Cardiac muscle cell (in vitro differentiated cells and primary cell): ENCODE results near the gene MGAT5. TPM values are rescaled to one million over a fixed set of nuclear protein-coding genes. Genes with fewer than 3 reads are reported as not detected.

ENCODE experiments used
- DNase-seq, 2 donors: peaks; one replicate each; pipeline versions ENCODE4 v3.0.0 to v3.0.0-alpha.2; 2010 to 2017; ENCODE audit warnings: low read depth in 1 of 2, low spot score in 1 of 2
- H3K27ac ChIP-seq: fragments of 200-600 bp; sonication (generic); 2 replicates; pipeline ENCODE4 v1.5.1; 2016
- H3K27me3 ChIP-seq: fragments of 200-600 bp; sonication (generic); 2 replicates; pipeline ENCODE4 v1.6.0; 2016; ENCODE audit warnings: control low read depth
- H3K36me3 ChIP-seq: fragments of 200-600 bp; sonication (generic); 2 replicates; pipeline ENCODE4 v1.5.1; 2016; ENCODE audit warnings: control low read depth
- H3K4me1 ChIP-seq: fragments of 200-600 bp; sonication (generic); 2 replicates; pipeline ENCODE4 v1.8.1; 2017; ENCODE audit warnings: low read depth, mild to moderate bottlenecking, mixed run types
- H3K4me3 ChIP-seq: fragments of 200-600 bp; sonication (generic); 2 replicates; pipeline ENCODE4 v1.5.1; 2016; ENCODE audit warnings: mild to moderate bottlenecking
- H3K9me3 ChIP-seq: fragments of 200-600 bp; sonication (generic); 2 replicates; pipeline ENCODE4 v1.5.1; 2017; ENCODE audit warnings: low read depth, mild to moderate bottlenecking, control low read depth
- polyA plus RNA-seq: library from polyadenylated mRNA; unstranded; fragments of >200 nt; fragmentation: Nextera tagmentation; extraction: Ambion mirVana; gene quantifications from 2 replicates; pipeline ENCODE4 v1.2.1, GENCODE V29; 2016
- total RNA-seq: library from RNA; depleted of rRNA; stranded (reverse); fragments of >200 nt; gene quantifications from 2 replicates; pipeline ENCODE4 v1.2.3, GENCODE V29; 2016
- TF ChIP-seq, protein P1 (sequence below): IDR thresholded peaks from 2 replicates; pipeline ENCODE4 v1.5.1; 2012; ENCODE audit warnings: low read depth, mild to moderate bottlenecking, low read length

MGAT5 gene, protein sequence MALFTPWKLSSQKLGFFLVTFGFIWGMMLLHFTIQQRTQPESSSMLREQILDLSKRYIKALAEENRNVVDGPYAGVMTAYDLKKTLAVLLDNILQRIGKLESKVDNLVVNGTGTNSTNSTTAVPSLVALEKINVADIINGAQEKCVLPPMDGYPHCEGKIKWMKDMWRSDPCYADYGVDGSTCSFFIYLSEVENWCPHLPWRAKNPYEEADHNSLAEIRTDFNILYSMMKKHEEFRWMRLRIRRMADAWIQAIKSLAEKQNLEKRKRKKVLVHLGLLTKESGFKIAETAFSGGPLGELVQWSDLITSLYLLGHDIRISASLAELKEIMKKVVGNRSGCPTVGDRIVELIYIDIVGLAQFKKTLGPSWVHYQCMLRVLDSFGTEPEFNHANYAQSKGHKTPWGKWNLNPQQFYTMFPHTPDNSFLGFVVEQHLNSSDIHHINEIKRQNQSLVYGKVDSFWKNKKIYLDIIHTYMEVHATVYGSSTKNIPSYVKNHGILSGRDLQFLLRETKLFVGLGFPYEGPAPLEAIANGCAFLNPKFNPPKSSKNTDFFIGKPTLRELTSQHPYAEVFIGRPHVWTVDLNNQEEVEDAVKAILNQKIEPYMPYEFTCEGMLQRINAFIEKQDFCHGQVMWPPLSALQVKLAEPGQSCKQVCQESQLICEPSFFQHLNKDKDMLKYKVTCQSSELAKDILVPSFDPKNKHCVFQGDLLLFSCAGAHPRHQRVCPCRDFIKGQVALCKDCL
- total RNA-seq (56.3 and 66.8 TPM in 2 replicates), polyA plus RNA-seq (12.5 and 14.0 TPM in 2 replicates)

GRCh38 chr2:134253804-134254203 lies at the start of gene MGAT5:
Gene MGAT5, plus strand, starts transcription at chr2:134254072. Its CDS starts 332 bp downstream, at chr2:134254404.
- H3K27ac ChIP-seq: no peak within 1 kb of the TSS
- H3K36me3 ChIP-seq: peaks cover 3% of the 10 kb centered on the region
- peaks cover 3% of the 10 kb centered on the region for H3K4me1 ChIP-seq
- no peak for DNase-seq
- no peaks in the 10 kb centered on the region for H3K27me3 ChIP-seq
- TF ChIP-seq, protein P1, sequence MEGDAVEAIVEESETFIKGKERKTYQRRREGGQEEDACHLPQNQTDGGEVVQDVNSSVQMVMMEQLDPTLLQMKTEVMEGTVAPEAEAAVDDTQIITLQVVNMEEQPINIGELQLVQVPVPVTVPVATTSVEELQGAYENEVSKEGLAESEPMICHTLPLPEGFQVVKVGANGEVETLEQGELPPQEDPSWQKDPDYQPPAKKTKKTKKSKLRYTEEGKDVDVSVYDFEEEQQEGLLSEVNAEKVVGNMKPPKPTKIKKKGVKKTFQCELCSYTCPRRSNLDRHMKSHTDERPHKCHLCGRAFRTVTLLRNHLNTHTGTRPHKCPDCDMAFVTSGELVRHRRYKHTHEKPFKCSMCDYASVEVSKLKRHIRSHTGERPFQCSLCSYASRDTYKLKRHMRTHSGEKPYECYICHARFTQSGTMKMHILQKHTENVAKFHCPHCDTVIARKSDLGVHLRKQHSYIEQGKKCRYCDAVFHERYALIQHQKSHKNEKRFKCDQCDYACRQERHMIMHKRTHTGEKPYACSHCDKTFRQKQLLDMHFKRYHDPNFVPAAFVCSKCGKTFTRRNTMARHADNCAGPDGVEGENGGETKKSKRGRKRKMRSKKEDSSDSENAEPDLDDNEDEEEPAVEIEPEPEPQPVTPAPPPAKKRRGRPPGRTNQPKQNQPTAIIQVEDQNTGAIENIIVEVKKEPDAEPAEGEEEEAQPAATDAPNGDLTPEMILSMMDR: no peak
- H3K4me3 ChIP-seq: no peak within 1 kb of the TSS
- no peaks in the 10 kb centered on the region for H3K9me3 ChIP-seq

DNA sequence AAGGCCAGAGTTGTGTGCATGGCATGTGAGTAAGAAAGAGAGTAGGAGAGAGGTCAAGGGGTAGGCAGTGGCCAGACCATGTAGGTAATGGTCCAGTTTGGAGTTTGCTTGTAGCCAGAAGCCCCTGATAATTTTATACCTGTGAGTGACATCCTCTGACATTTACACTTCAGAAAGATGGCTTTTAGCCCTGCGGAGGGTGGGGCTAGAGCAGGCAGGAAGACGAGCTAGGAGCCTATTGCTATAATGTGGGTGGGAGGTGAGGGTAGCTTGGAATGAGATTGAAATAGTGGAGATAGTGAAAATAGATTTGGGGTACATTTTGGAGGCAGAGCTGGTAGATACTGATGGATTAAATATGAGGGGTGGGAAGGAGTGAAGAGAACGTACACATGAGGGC lies 48.8 kb upstream of the MGAT5 start:
- no peak for DNase-seq
- Histone ChIP-seq H3K4me1 (peaks cover 41% of the 10 kb centered on the region), H3K36me3 (no peaks in the 10 kb centered on the region), H3K4me3 (no peak overlapping the region), H3K9me3 (no peaks in the 10 kb centered on the region), H3K27ac (peak overlapping the region; percentile 36), H3K27me3 (no peaks in the 10 kb centered on the region)
- TF ChIP-seq, protein P1: no peak

- Histone ChIP-seq H3K36me3 (no peaks in the 10 kb centered on the region), H3K4me1 (peaks cover 39% of the 10 kb centered on the region), H3K27ac (no peak overlapping the region), H3K4me3 (no peak overlapping the region), H3K27me3 (no peaks in the 10 kb centered on the region), H3K9me3 (no peaks in the 10 kb centered on the region)
- no peak for DNase-seq
- TF ChIP-seq, protein P1: no peak
These were observed 47.8 kb upstream of the MGAT5 start for GRCh38 chr2:134206031-134206430.

DNA sequence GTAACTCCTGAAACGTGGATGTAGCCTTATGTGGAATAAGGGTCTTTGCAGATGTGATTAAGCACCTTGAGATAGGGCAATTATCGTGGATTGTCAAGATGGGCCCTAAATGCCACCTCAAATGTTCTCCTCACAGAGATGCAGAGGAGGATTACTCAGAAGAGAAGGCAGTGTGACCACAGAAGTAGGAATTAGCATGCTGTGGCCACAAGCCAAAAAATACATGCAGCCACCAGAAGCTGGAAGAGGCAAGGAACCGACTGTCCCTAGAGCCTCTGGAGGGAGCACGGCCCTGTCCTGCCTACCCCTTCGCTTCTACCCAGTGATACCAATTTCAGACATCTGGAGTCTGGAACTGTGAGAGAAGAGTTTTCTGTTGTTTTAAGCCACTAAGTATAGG lies 47.3 kb upstream of the MGAT5 start:
- DNase-seq: peak in 1 of 2 donors; percentile 39
- TF ChIP-seq, protein P1: no peak
- no peaks in the 10 kb centered on the region for H3K27me3 ChIP-seq

DNA sequence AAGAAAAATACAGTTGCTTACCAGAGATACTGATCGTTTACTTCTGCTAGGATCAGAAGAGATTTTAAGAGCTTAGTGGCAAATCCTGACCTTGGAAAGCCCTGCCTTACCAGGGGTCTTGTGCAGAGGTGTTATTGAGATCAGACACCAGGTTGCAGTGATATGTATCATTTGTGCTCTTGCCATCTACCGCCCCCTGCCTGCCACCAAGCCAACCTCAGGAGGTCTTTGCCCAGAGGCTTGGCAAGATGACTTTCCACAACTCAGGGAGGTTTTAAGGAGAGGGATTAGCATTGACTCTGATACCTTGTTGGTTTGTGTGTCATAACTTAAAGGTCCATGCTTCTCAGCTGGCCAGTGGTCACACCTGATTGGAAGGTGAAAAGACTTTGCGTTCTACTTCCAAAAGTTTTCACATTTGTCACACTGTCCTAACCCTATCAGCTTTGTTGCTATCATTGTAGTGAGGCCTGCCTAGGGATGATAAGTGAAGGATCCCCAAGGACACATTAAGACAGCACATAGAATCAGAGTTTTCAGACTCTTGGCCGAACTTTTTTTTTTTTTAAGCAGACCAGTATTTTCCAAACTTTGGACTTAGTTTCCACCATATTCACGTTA lies 46.2 kb upstream of the MGAT5 start:
- peak; percentile 46 to 74 for DNase-seq
- H3K9me3 ChIP-seq: no peaks in the 10 kb centered on the region
- H3K36me3 ChIP-seq: no peaks in the 10 kb centered on the region
- H3K27me3 ChIP-seq: no peaks in the 10 kb centered on the region
- TF ChIP-seq, protein P1: peak; percentile 61
- H3K4me3 ChIP-seq: no peak overlapping the region
- no peak overlapping the region for H3K27ac ChIP-seq
- peaks cover 28% of the 10 kb centered on the region for H3K4me1 ChIP-seq

More for the DNA sequence above, 47.3 kb upstream of the MGAT5 start:
- Histone ChIP-seq H3K9me3 (no peaks in the 10 kb centered on the region), H3K36me3 (no peaks in the 10 kb centered on the region), H3K27ac (no peak overlapping the region), H3K4me1 (peaks cover 34% of the 10 kb centered on the region), H3K4me3 (no peak overlapping the region)
